ENCODE data around the gene IGFN1. TPM values are rescaled to one million over a fixed set of nuclear protein-coding genes. Genes with fewer than 3 reads are reported as not detected.

IGFN1 gene
- total and polyA plus RNA-seq, 10 of the 15 experiments (the other 5 are each of a cell fraction or from before 2014, with no cell fraction given) = not detected

GRCh38 chr1:201224666-201225370 is 34.2 kb downstream of the IGFN1 start:
- Histone ChIP-seq H3K79me2 (ENCODE audit: control insufficient read depth, insufficient read depth, low read length) (no peaks in the 10 kb centered on the region), H3K36me3 (ENCODE audit: control insufficient read depth in 2 of 2, insufficient read depth in 2 of 2, low read length in 1 of 2) (no peaks in the 10 kb centered on the region), H3K4me2 (ENCODE audit: control insufficient read depth, insufficient read depth) (no peak overlapping the region), H3K9me3 (replicated peaks; ENCODE audit: control insufficient read depth, insufficient read depth, low read length) (no peaks in the 10 kb centered on the region), H2AFZ (ENCODE audit: control insufficient read depth, low read depth, low read length) (no peak overlapping the region), H3K27me3 (replicated peaks in 1 of 2; ENCODE audit: control insufficient read depth in 2 of 2, insufficient read depth in 2 of 2, low read length in 1 of 2) (peaks cover 0 to 5% of the 10 kb centered on the region in 2 experiments; a peak in 3 of 4 replicates), H3K4me1 (ENCODE audit: control insufficient read depth, insufficient read depth, low read length) (no peaks in the 10 kb centered on the region), H4K20me1 (ENCODE audit: control insufficient read depth, insufficient read depth) (peaks cover 4% of the 10 kb centered on the region; the same call in 1 of the 2 replicates), H3K4me3 (no peak overlapping the region), H3K9ac (ENCODE audit: control insufficient read depth, insufficient read depth, low read length) (no peak overlapping the region), H3K27ac (ENCODE audit: control insufficient read depth, insufficient read depth) (no peak overlapping the region)
- ATAC-seq = no peak
- RAD21 ChIA-PET (ENCODE audit: unreplicated experiment) = no interaction called here
- no TSS peak for BruUV-seq (replicated peaks)
- FAIRE-seq = no peak
- TF ChIP-seq SUPT20H (IDR thresholded peaks at IDR 0.05; ENCODE audit: borderline replicate concordance, control insufficient read depth, low read depth, low read length) = no peak
- no peak for TF ChIP-seq POLR2AphosphoS5 (IDR thresholded peaks at IDR 0.05; ENCODE audit: low read length)
- intact Hi-C loops (cut with micrococcal nuclease; ENCODE audit: unreplicated experiment) (loop anchor here (10.0 kb wide), 1 partner anchor 140 kb away; no protein-coding TSS in a partner anchor), in situ Hi-C loops (cut with MboI) (no loop called here)
- SMC1A ChIA-PET (ENCODE audit: uncharacterized antibody, unreplicated experiment) = interaction anchor here (0.8 to 1.2 kb wide), 2 partner anchors 75 to 666 kb away, joined by 3 read pairs; no protein-coding TSS in a partner anchor
- CTCF ChIA-PET = interaction anchor here (1.0 to 2.1 kb wide), 2 partner anchors 76 to 77 kb away, joined by 6 to 8 read pairs; no protein-coding TSS in a partner anchor
- POLR2A ChIA-PET = no interaction called here
- DNase-seq (ENCODE audit: low read depth, low spot score) = no peak
- WGBS (ENCODE audit: insufficient coverage, insufficient replicate concordance, low lambda C conversion rate, missing lambda C conversion rate) = 34% methylated on average over 7 of the region's 7 CpGs

- Histone ChIP-seq H3K79me2 (ENCODE audit: control insufficient read depth, insufficient read depth, low read length) (no peaks in the 10 kb centered on the region), H2AFZ (ENCODE audit: control insufficient read depth, low read depth, low read length) (no peak overlapping the region), H3K9ac (ENCODE audit: control insufficient read depth, insufficient read depth, low read length) (no peak overlapping the region), H3K4me1 (ENCODE audit: control insufficient read depth, insufficient read depth, low read length) (no peaks in the 10 kb centered on the region), H3K36me3 (ENCODE audit: control insufficient read depth in 2 of 2, insufficient read depth in 2 of 2, low read length in 1 of 2) (no peaks in the 10 kb centered on the region), H4K20me1 (ENCODE audit: control insufficient read depth, insufficient read depth) (peaks cover 4% of the 10 kb centered on the region; the same call in 1 of the 2 replicates), H3K27ac (ENCODE audit: control insufficient read depth, insufficient read depth) (no peak overlapping the region), H3K4me2 (ENCODE audit: control insufficient read depth, insufficient read depth) (no peak overlapping the region), H3K4me3 (no peak overlapping the region), H3K27me3 (replicated peaks in 1 of 2; ENCODE audit: control insufficient read depth in 2 of 2, insufficient read depth in 2 of 2, low read length in 1 of 2) (peaks cover 0 to 6% of the 10 kb centered on the region in 2 experiments; a peak in 3 of 4 replicates), H3K9me3 (replicated peaks; ENCODE audit: control insufficient read depth, insufficient read depth, low read length) (no peaks in the 10 kb centered on the region)
- ChIA-PET POLR2A (no interaction called here), CTCF (interaction anchor here (1.0 kb wide), 1 partner anchor 11 kb away, joined by 3 read pairs; no protein-coding TSS in a partner anchor), SMC1A (ENCODE audit: uncharacterized antibody, unreplicated experiment) (no interaction called here), RAD21 (ENCODE audit: unreplicated experiment) (no interaction called here)
- ATAC-seq = no peak
- DNase-seq (ENCODE audit: low read depth, low spot score) = no peak
- 47% methylated on average over 7 of the region's 7 CpGs for WGBS (ENCODE audit: insufficient coverage, insufficient replicate concordance, low lambda C conversion rate, missing lambda C conversion rate)
- FAIRE-seq = no peak
- intact Hi-C loops (cut with micrococcal nuclease; ENCODE audit: unreplicated experiment) (loop anchor here (10.0 kb wide), 1 partner anchor 141 kb away; no protein-coding TSS in a partner anchor), in situ Hi-C loops (cut with MboI) (no loop called here)
- no TSS peak for BruUV-seq (replicated peaks)
- TF ChIP-seq ZNF274 (IDR thresholded peaks at IDR 0.05; ENCODE audit: insufficient read depth, insufficient read length) (no peak), HDAC6 (IDR thresholded peaks at IDR 0.05; ENCODE audit: unreplicated experiment) (no peak), MXI1 (IDR thresholded peaks at IDR 0.05; ENCODE audit: low read depth, low read length) (no peak), BCL11A (IDR thresholded peaks at IDR 0.05; ENCODE audit: low read depth, low read length) (no peak), ZZZ3 (IDR thresholded peaks at IDR 0.05; ENCODE audit: control insufficient read depth, insufficient read length, low read depth) (no peak), ZBED1 (IDR thresholded peaks at IDR 0.05; ENCODE audit: borderline replicate concordance) (no peak)
- TF ChIP-seq, protein P1, sequence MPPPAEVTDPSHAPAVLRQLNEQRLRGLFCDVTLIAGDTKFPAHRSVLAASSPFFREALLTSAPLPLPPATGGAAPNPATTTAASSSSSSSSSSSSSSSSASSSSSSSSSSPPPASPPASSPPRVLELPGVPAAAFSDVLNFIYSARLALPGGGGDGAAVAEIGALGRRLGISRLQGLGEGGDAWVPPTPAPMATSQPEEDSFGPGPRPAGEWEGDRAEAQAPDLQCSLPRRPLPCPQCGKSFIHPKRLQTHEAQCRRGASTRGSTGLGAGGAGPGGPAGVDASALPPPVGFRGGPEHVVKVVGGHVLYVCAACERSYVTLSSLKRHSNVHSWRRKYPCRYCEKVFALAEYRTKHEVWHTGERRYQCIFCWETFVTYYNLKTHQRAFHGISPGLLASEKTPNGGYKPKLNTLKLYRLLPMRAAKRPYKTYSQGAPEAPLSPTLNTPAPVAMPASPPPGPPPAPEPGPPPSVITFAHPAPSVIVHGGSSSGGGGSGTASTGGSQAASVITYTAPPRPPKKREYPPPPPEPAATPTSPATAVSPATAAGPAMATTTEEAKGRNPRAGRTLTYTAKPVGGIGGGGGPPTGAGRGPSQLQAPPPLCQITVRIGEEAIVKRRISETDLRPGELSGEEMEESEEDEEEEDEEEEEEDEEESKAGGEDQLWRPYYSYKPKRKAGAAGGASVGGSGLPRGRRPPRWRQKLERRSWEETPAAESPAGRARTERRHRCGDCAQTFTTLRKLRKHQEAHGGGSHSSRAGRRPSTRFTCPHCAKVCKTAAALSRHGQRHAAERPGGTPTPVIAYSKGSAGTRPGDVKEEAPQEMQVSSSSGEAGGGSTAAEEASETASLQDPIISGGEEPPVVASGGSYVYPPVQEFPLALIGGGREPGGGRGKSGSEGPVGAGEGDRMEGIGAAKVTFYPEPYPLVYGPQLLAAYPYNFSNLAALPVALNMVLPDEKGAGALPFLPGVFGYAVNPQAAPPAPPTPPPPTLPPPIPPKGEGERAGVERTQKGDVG (CRISPR knock-in tag; IDR thresholded peaks at IDR 0.05) = no peak
These were observed 35.5 kb downstream of the IGFN1 start for GRCh38 chr1:201226178-201226514.

Measured in GM12878 (cell line).